Suppressor macrophage (primary cell): ENCODE measurements around the gene ORM2.
"Not testable (repeated sequence)": the region's sequence is repeated elsewhere in the genome, so short reads cannot be mapped to it uniquely, and the experiment has no call there.

ENCODE experiments used
- DNase-seq, 4 experiments: peaks; one replicate each; pipeline ENCODE4 v3.0.0-alpha.2; 2020 to 2022

Gene ORM2

DNA sequence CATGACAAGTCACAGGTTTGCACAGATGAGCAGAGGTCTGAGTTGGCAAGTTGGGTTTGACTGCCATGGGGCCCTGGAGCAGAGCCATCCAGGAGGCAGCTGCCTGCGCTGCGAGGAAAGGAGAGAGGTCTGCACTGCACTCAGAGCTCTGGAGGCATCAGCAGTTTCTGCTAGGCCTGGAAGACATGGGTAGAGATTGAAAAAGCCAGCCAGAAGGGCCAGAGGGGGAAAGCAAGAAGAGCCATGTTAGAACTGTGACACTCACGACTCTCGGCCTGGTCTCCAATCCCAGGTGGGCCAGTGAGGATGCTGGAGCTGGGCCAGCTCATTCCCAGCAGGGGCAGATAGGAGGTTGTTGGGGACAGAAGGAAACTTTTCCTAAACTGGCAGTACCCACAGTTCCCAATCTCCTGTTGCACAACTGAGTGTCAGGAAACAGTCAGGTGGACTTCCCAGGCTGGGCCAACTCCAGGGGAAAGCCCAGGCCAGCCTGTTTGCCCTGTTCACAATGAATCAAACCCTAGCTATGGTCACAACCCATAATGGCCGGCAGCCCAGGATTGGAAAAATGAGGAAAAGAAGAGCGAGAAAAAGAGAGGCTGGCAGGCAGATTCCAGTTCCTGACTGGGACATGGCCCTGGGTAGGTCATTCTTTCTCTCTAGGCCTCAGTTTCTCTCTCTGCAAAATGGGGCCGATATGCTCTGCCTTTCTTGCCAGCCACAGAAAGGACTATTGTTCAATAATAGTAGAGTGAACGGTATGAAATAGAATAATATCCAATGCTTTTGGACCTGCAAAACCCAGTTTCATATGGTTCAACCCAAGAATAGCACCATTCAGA is 14.6 kb upstream of the ORM2 start:
- no peak for DNase-seq

DNA sequence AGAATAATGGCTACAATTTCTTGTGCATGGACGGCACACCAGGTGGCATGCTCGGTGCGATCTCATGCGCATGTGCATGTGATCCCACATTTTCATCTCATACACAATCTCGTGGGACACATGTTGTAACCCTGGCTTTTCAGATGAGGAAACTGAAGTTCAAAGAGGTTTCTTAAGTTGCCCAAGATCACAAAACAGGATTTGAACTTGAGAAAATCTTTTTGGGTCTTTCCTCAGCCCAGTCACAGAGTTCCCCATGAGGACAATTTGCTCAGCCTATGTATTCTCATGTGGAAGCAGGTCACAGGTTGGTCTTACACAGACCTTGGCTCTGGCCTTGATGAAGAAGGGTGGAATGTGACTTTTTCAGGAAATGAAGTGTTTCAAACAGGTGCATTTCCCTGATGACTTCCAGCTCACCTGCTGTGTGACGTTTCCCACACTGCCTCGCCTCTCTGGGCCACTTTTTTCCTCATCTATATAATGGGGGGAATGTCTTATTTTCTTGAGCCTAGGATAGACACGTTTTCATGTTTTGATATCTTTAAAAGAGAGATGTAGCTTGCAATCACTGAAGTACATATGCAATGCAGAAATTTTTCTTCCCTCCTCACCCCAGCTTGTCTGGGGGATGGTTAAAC is 13.8 kb upstream of the ORM2 start:
- DNase-seq: peak; percentile 53 to 81 (median 79)

DNA sequence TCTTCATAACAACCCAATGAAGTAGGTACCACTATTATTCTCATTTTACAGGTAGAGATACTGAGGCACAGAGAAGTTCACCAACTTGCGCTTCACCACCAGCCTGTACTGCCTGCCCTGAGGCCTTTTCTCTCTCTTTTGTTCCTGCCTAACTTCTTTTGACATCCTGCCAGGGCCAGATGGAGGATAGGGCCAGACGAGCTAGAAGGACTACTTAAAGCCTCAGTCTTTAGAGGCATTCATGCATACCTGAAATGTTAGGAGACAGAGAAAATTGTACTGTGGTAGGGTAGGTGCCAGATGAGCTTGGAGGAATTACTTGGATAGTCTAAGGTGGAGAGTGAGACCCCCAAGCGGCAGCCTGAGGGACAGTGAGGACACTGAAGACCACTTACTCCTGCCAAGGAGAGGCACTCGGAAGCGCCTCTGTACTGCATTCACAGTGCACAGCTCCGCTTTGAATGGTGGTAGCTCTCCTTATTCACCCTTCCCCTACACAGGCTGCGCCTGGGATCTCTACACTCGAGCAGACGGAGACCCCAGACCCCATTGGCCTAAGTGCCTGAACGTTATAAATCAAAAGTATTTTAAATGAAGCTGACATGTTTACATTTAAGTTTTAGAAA is 13.0 kb upstream of the ORM2 start:
- no peak for DNase-seq

DNA sequence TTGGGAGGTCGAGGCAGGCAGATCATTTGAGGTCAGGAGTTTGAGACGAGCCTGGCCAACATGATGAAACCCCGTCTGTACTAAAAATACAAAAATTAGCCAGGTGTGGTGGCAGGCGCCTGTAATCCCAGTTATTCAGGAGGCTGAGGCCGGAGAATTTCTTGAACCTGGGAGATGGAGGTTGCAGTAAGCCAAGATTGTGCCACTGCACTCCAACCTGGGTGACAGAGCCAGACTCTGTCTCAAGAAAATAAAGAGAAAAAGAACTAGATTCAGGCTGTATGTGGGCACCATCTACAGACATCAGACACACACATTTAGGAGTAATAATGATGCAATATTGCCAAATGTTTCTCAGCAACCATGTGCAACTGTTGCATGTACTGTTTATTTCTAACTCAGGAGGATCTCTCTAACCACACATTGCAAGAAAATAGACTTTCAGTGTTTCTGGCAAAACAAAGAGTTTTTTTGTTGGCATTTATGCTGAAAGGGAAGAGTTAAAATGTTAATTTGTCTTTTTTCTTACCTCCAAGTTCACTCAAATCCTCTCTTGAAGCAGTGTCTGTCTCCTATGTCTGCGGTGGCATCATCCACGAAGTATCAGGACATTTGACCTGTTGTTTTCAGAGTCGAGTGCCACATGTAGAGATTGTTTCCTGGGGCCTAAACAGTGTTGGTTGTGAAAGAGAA is 11.9 kb upstream of the ORM2 start:
- peak; percentile 35 to 79 (median 58) for DNase-seq

DNA sequence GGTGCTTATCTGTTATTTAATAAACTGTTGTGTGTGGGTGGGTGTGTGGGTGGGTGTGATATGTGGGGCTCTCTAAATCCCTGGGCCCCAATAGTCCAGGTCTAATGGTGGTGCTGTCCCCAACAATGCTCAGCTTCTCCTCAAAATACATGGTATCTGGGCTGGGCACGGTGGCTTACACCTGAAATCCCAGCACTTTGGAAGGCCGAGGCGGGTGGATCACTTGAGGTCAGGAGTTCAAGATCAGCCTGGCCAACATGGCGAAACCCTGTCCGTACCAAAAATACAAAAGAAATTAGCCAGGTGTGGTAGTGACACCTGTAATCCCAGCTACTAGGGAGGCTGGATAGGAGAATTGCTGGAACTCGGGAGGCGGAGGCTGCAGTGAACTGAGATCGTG is 11.3 kb upstream of the ORM2 start:
- DNase-seq: no peak

DNA sequence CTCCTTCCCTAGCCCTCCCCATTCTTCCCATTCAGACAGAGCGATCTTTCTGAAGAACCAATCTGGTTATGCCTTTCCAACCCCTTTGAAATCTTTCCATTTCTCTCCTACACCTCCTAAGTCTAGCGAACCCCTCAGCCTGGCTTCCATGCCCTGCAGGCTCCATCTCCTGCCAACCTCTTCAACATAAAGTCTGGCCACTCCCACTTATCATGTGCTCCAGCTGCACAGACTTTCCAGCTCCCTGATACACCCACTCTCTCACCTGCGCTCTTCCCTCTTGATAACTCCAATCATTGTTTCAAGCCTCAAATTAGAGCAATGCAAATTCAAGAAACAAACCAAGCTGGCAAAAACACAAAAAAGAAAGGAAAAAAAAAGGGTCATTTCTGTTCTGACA is 10.5 kb upstream of the ORM2 start:
- no peak for DNase-seq

DNA sequence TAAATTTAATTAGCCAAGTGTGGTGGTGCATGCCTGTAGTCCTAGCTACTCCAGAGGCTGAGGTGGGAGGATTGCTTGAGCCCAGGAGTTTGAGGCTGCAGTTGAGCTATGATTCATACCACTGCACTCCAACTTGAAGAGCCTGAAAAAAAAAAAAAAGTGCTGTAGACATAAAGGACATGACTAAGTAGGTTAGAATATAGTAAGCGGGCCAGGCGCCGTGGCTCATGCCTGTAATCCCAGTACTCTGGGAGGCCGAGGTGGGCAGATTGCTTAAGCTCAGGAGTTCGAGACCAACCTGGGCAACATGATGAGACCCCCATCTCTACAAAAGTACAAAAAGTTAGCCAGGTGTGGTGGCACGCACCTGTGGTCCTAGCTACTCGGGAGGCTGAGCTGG is 9.0 kb upstream of the ORM2 start:
- not testable (repeated sequence) for DNase-seq

DNA sequence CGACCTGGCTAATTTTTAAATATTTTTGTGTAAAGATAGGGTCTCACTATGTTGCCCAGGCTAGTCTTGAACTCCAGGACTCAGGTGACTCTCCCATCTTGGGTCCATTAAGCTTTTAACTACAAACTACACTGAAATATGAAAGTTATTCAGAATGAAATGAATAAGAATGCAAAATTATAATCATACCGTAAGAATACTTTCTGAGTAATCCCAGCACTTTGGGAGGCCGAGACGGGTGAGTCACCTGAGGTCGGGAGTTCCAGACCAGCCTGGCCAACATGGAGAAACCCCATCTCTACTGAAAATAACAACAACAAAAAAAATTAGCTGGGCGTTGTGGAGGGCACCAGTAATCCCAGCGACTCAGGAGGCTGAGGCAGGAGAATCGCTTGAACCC is 7.9 kb upstream of the ORM2 start:
- DNase-seq: no peak

DNA sequence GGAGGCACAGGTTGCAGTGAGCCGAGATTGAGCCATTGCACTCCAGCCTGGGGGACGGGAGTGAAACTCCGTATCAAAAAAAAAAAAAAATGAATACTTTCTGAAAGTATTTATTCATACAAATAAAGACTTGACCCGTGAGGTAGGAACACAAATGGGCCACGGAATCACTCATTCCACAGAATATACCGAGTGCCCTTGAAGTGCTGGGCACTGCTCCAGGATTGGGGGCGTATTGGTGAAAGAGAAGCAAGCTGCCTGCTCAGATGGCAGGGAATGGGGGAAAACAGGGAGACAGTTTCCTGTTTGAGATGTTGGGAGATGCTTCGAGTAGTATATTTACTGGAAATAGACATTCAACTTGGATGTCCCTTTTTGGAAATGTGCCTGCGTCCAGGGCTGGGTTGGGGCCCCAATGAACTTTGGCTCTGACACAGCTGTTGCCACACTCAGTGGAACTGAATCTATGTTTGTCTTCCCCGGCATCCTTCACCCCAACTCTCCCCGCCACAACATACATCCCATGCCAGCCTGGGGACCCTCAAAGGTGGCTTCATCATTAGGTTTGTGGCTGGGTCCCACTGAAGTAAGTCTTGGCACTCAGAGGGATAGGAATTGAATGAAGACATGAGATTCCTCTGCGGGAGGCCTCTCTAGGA is 7.4 kb upstream of the ORM2 start:
- DNase-seq: not testable (repeated sequence)

DNA sequence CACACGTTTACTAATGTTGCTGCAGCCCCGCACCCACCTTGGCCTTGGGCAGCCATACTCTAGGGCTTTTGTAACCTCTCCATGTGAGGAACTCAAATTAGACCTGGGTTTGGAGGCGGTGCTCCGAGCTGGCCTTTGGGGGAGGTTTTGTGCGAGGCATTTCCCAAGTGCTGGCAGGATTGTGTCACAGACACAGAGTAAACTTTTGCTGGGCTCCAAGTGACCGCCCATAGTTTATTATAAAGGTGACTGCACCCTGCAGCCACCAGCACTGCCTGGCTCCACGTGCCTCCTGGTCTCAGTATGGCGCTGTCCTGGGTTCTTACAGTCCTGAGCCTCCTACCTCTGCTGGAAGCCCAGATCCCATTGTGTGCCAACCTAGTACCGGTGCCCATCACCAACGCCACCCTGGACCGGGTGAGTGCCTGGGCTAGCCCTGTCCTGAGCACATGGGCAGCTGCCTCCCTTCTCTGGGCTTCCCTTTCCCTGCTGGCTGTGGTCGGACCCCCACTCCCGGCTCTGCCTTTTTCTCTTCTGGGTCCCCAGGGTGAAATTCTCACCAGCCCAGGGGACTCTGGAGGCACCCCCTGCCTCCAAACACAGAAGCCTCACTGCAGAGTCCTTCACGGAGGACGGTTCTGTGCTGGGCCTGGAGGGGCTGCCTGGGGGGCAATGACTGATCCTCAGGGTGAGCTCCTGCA is 6.7 kb upstream of the ORM2 start, which contains the start of gene ORM1:
ORM1 (plus strand) TSS at position 268 of the 701 bp plus-strand sequence; CDS start at position 304, 36 bp downstream.
- DNase-seq: not testable (repeated sequence)

DNA sequence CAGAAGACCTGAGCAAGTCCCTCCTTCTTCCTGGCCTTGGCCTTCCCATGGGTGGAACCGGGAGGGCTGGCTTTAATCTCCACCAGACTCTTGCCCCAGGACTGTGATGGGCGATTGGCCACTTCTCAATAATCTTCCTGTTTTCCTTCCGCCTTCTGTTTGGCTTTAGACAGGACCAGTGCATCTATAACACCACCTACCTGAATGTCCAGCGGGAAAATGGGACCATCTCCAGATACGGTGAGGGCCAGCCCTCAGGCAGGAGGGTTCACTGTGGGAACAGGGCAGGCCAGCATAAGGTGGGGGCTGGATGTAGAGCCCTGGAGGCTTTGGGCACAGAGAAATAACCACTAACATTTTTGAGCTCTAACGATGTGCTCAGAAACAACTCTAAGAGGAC is 5.8 kb upstream of the ORM2 start:
- DNase-seq: not testable (repeated sequence)

DNA sequence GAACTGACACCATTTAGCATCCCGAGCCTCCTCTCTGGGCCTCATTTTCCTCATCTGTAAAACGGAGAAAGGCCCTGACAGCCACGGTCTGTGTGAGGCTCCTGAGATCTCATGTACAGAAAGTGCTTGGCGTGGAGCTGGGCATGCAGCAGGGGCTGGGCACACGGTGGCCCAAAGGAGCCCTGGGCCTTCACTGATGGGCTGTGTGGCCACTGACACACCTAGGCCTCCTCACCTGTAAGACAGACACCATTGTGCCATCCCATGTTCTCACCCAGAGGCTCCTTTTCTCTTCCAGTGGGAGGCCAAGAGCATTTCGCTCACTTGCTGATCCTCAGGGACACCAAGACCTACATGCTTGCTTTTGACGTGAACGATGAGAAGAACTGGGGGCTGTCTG is 5.2 kb upstream of the ORM2 start:
- DNase-seq: no peak

DNA sequence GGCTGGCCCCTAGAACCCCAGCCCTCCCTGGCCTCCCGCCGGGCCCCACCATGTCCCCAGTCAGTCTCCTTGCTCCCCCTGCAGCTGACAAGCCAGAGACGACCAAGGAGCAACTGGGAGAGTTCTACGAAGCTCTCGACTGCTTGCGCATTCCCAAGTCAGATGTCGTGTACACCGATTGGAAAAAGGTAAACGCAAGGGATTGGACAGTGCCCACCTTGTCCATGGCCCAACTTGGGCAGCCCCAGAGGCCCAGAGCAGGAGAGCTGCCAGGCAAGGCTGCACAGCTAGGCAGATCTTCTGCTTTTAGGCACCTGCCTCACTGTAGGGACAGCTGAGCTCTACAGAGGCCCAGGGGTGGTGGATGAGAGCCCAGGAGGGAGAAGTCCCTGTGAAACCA is 4.7 kb upstream of the ORM2 start:
- DNase-seq: not testable (repeated sequence)

DNA sequence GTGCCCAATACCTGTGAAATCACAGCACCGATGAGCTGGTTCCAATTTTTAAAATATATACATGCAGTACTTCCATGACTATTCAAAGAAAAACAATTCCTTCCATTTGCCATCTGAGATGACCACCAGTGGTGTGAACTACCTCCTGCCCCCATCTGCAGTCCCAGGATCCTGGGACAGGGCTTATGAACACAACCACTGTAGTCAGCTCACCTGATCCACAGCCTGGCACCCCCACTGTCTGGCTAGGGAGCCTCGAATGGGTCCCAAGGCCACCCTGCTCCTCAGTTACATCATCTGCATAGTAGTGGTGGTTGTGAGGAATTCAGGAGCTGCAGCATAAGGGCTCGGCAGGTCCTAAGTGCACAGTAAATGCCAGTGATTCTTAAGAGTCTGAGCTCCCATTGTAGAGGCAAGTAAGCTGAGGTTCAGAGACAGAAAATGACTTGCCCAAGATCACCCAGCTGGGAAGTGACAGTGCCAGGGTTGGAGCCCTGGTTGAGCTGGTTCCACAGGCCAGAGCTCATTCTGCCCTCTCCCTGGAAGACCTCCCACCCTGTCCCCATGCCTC is 3.9 kb upstream of the ORM2 start:
- not testable (repeated sequence) for DNase-seq

DNA sequence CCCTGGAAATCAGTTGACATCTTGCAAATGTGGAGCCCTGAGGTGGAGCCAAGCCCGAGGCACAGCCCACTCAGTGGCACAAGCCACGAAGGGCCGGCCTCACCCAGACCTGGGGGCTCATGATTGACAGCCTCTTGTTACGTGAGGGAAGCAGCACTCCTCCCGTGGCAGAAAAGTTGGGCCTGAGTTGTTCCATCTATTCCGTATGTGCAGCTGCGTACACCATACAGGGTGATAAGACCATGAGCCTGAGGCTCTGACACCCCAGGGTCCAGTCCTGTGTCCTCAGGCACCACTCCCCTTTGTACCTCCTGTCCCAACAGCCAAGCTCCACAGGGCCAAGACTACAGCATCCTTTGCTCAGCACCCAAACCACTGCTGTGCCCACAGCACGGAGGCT is 1.9 kb upstream of the ORM2 start:
- DNase-seq: no peak

DNA sequence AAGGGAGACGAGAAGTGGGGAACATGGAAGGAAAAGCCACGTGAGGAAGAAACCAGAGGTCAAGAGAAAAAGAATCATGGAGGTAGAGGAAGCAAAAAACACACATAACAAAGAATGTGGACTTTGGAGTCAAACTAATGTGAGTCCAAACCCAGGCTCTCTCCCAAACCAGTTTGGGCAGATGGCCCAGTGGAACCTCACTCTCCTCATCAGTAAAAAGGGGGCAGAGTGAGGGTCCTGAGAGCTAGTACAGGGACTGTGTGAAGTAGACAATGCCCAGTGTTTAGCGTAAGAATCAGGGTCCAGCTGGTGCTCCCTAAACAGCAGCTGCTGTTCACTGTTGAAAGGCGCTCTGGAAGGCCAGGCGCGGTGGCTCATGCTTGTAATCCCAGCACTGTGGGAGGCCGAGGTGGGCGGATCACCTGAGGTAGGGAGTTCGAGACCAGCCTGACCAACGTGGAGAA is 1.3 kb upstream of the ORM2 start:
- not testable (repeated sequence) for DNase-seq

DNA sequence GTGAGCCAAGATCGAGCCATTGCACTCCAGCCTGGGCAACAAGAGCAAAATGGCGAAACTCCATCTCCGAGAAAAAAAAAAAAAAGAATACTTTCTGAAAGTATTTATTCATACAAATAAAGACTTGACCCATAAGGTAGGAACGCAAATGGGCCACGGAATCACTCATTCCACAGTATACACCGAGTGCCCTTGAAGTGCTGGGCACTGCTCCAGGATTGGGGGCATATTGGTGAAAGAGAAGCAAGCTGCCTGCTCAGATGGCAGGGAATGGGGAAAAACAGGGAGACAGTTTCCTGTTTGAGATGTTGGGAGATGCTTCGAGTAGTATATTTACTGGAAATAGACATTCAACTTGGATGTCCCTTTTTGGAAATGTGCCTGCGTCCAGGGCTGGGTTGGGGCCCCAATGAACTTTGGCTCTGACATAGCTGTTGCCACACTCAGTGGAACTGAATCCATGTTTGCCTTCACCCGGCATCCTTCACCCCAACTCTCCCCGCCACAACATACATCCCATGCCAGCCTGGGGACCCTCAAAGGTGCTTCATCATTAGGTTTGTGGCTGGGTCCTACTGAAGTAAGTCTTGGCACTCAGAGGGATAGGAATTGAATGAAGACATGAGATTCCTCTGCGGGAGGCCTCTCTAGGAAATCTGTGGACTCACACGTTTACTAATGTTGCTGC is 588 bp upstream of the ORM2 start:
- DNase-seq: not testable (repeated sequence)

DNA sequence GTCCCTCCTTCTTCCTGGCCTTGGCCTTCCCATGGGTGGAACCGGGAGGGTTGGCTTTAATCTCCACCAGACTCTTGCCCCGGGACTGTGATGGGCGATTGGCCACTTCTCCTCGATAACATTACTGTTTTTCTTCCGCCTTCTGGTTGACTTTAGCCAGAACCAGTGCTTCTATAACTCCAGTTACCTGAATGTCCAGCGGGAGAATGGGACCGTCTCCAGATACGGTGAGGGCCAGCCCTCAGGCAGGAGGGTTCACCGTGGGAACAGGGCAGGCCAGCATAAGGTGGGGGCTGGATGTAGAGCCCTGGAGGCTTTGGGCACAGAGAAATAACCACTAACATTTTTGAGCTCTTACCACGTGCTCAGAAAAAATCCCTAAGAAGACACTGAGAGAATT is 967 bp downstream of the ORM2 start:
- no peak for DNase-seq

DNA sequence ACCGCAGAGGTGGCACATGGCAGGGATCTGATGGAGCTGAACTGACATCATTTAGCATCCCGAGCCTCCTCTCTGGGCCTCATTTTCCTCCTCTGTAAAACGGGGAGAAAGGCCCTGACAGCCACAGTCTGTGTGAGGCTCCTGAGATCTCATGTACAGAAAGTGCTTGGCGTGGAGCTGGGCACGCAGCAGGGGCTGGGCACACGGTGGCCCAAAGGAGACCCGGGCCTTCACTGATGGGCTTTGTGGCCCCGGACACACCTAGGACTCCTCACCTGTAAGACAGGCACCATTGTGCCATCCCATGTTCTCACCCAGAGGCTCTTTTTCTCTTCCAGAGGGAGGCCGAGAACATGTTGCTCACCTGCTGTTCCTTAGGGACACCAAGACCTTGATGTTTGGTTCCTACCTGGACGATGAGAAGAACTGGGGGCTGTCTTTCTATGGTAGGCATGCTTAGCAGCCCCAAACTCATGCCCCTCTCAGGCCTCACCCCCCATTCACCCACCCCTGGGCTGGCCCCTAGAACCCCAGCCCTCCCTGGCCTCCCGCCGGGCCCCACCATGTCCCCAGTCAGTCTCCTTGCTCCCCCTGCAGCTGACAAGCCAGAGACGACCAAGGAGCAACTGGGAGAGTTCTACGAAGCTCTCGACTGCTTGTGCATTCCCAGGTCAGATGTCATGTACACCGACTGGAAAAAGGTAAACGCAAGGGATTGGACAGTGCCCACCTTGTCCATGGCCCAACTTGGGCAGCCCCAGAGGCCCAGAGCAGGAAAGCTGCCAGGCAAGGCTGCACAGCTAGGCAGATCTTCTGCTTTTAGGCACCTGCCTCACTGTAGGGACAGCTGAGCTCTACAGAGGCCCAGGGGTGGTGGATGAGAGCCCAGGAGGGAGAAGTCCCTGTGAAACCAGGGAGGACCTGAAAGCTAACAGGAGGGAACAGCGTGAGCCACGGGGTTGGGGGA is 1.8 kb downstream of the ORM2 start:
- not testable (repeated sequence) for DNase-seq
